Thyroid gland (tissue), 4 donors: ENCODE measurements around the gene ST3GAL2.

Source experiments
- POLR2A ChIP-seq, 2 donors: fragments of 450-650 bp; IDR thresholded peaks; one replicate each; pipeline ENCODE4 v1.6.1; 2017; ENCODE audit warnings: antibody characterized with exemption in 2 of 2, mild to moderate bottlenecking in 2 of 2, moderate library complexity in 1 of 2
- TF ChIP-seq, protein P1 (sequence below), 6 experiments: fragments of 200-600 bp in 3 of 6; fragments of 450-650 bp in 3 of 6; sonication (generic) in 3 of 6; IDR thresholded peaks; one replicate each; pipeline ENCODE4 v1.5.1; 2016 to 2019; ENCODE audit warnings: antibody characterized with exemption in 6 of 6, mild to moderate bottlenecking in 2 of 6, inconsistent platforms in 1 of 6, moderate library complexity in 1 of 6

DNA sequence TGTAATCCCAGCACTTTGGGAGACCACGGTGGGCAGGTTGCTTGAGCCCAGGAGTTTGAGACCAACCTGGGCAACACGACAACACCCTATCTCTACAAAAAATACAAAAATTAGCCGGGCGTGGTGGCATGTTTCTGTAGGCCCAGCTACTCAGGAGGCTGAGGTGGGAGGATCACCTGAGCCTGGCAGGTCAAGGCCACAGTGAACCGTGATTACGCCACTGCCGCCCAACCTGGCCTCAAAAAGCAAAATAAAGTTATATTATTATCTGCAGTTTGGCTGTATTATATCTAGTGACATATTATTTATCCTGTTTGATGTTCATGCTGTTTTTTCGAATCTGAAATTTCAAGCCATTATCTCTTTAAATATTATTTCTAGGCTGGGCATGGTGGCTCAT lies 26.5 kb downstream of the ST3GAL2 start:
- TF ChIP-seq, protein P1, sequence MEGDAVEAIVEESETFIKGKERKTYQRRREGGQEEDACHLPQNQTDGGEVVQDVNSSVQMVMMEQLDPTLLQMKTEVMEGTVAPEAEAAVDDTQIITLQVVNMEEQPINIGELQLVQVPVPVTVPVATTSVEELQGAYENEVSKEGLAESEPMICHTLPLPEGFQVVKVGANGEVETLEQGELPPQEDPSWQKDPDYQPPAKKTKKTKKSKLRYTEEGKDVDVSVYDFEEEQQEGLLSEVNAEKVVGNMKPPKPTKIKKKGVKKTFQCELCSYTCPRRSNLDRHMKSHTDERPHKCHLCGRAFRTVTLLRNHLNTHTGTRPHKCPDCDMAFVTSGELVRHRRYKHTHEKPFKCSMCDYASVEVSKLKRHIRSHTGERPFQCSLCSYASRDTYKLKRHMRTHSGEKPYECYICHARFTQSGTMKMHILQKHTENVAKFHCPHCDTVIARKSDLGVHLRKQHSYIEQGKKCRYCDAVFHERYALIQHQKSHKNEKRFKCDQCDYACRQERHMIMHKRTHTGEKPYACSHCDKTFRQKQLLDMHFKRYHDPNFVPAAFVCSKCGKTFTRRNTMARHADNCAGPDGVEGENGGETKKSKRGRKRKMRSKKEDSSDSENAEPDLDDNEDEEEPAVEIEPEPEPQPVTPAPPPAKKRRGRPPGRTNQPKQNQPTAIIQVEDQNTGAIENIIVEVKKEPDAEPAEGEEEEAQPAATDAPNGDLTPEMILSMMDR (IDR thresholded peaks at IDR 0.05), result no peak
- TF ChIP-seq POLR2A (IDR thresholded peaks at IDR 0.05), result no peak
